ENCODE results near the gene FAM181A. TPM values are rescaled to one million over a fixed set of nuclear protein-coding genes. Genes with fewer than 3 reads are reported as not detected.

The FAM181A gene
- total and polyA plus RNA-seq, 2 experiments from 2014 or later, result not detected

GRCh38 chr14:93932642-93933041, 5.5 kb downstream of the FAM181A start (continued):
- TF ChIP-seq ETS1 (IDR thresholded peaks at IDR 0.05), result no peak
- TF ChIP-seq ZNF114 (CRISPR knock-in tag; IDR thresholded peaks at IDR 0.05), result no peak
- TF ChIP-seq STAT1 (IDR thresholded peaks at IDR 0.05; ENCODE audit: unreplicated experiment), result no peak

GRCh38 chr14:93935213-93935612, 8.1 kb downstream of the FAM181A start:
- H2AFZ ChIP-seq, result no peak overlapping the region
- Mint-ChIP-seq H3K4me1 (peaks cover 2% of the 10 kb centered on the region; the same call in 1 of the 3 replicates), H3K9me3 (peaks cover 3% of the 10 kb centered on the region; the same call in 1 of the 3 replicates), H3K4me3 (no peak overlapping the region), H3K27ac (no peak overlapping the region), H3K36me3 (ENCODE audit: low read depth) (no peaks in the 10 kb centered on the region), H3K27me3 (ENCODE audit: insufficient read depth, low read depth, poor library complexity) (peaks cover 22% of the 10 kb centered on the region)
- no peak overlapping the region for H3K4me2 ChIP-seq
- no peaks in the 10 kb centered on the region for H3K9me2 ChIP-seq (ENCODE audit: insufficient read depth)
- no peaks in the 10 kb centered on the region for H4K20me1 ChIP-seq (replicated peaks; ENCODE audit: insufficient read depth)
- DNase-seq (ENCODE audit: low spot score) (no peak), ATAC-seq (no peak)
- no peak overlapping the region for H3K27ac ChIP-seq (ENCODE audit: low read depth)
- H3K27me3 ChIP-seq (ENCODE audit: insufficient read depth), result peaks cover 17% of the 10 kb centered on the region
- H3K36me3 ChIP-seq (ENCODE audit: insufficient read depth), result no peaks in the 10 kb centered on the region
- no peaks in the 10 kb centered on the region for H3K79me2 ChIP-seq (replicated peaks; ENCODE audit: insufficient read depth)
- no peak for TF ChIP-seq NANOG (IDR thresholded peaks at IDR 0.05; ENCODE audit: borderline replicate concordance)
- TF ChIP-seq REST (IDR thresholded peaks at IDR 0.05; ENCODE audit: unreplicated experiment), result no peak
- no peak for TF ChIP-seq EZH2phosphoT487 (IDR thresholded peaks at IDR 0.05; ENCODE audit: unreplicated experiment)
- no peak for TF ChIP-seq POLR2AphosphoS5 (IDR thresholded peaks at IDR 0.05; ENCODE audit: low read depth)
- no peak for TF ChIP-seq JUNB (IDR thresholded peaks at IDR 0.05; ENCODE audit: unreplicated experiment)
- no peak for TF ChIP-seq ZNF114 (CRISPR knock-in tag; IDR thresholded peaks at IDR 0.05)
- TF ChIP-seq CREB1 (CRISPR knock-in tag; IDR thresholded peaks at IDR 0.05; ENCODE audit: low read depth), result no peak
- no peak for TF ChIP-seq ZNF462 (CRISPR knock-in tag; IDR thresholded peaks at IDR 0.05)
- no peak for TF ChIP-seq STAT1 (IDR thresholded peaks at IDR 0.05; ENCODE audit: unreplicated experiment)
- no peaks in the 10 kb centered on the region for H3K4me1 ChIP-seq (ENCODE audit: insufficient read depth)
- 0 out of 2 replicates have a peak, but pooled peaks cover 3% of the 10 kb centered on the region for H3F3A ChIP-seq (replicated peaks; ENCODE audit: low read depth)
- H3K4me3 ChIP-seq, result no peak overlapping the region
